NCI-H2029 treated with DMSO at 0.1 percent for 48 hours (cell line): ENCODE results near the gene ETDA.
"Not testable (repeated sequence)": the region's sequence is repeated elsewhere in the genome, so short reads cannot be mapped to it uniquely, and the experiment has no call there.

Experiments used
- DNase-seq: peaks from one replicate; lab custom pipeline; 2025; lab: John Stamatoyannopoulos, UW

Gene ETDA

GRCh38 chrX:135252011-135252518, at the start of gene ETDA:
TSS of gene ETDA (plus strand) at chrX:135252061. CDS start at chrX:135253277, 1,216 bp downstream.
- not testable (repeated sequence) for DNase-seq

- DNase-seq, result not testable (repeated sequence)
These were observed 45.4 kb upstream of the ETDA start for GRCh38 chrX:135206427-135206826.

- DNase-seq, result no peak
These were observed 38.5 kb upstream of the ETDA start for GRCh38 chrX:135213200-135213844.

GRCh38 chrX:135245989-135246388, 5.9 kb upstream of the ETDA start:
- DNase-seq, result not testable (repeated sequence)

- not testable (repeated sequence) for DNase-seq
These were observed 4.3 kb downstream of the ETDA start for GRCh38 chrX:135256087-135256684.

GRCh38 chrX:135256923-135257322, 5.1 kb downstream of the ETDA start:
- DNase-seq, result no peak

- no peak for DNase-seq
These were observed 5.6 kb downstream of the ETDA start for GRCh38 chrX:135257469-135257868.

- DNase-seq, result not testable (repeated sequence)
These were observed 9.1 kb downstream of the ETDA start for GRCh38 chrX:135260976-135261375.

- DNase-seq, result not testable (repeated sequence)
These were observed 11.5 kb downstream of the ETDA start for GRCh38 chrX:135263376-135263775.

- DNase-seq, result no peak
These were observed 12.3 kb downstream of the ETDA start for GRCh38 chrX:135264206-135264605.

GRCh38 chrX:135273162-135273561, 21.3 kb downstream of the ETDA start:
- DNase-seq, result no peak

GRCh38 chrX:135275973-135276372, 24.1 kb downstream of the ETDA start:
- no peak for DNase-seq

GRCh38 chrX:135287266-135287823, 35.5 kb downstream of the ETDA start:
- no peak for DNase-seq

- no peak for DNase-seq
These were observed 43.5 kb downstream of the ETDA start for GRCh38 chrX:135295238-135295943.

- DNase-seq, result no peak
These were observed 44.1 kb downstream of the ETDA start for GRCh38 chrX:135295944-135296305.

GRCh38 chrX:135302269-135302873, 50.5 kb downstream of the ETDA start:
- DNase-seq, result no peak
